ENCODE results near the gene MYO9A. TPM values are rescaled to one million over a fixed set of nuclear protein-coding genes. Genes with fewer than 3 reads are reported as not detected.

MYO9A gene
- total RNA-seq, 1 donor from 2014 or later, result 16.6 TPM

DNA sequence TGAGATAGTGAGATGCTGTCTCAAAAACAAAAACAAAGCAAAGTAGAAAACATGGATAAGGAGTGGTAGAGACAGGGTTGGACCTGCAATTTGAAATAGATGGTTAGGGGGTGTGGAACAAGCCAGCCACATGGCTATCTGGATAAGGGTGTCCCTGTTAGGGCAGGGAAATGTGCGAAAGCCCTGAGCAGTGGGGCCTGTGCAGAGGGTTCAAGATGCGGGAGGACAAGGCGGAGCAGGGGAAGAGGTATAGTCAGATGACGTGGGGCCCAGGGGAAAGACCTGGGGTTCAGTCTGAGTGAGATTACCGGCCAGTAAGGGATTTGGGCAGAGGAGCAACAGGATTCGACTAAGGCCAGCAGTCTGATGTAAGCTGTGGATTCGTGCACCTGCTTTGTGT is 326.0 kb downstream of the MYO9A start:
- intact Hi-C loops (cut with micrococcal nuclease), result no loop called here

GRCh38 chr15:71790081-71790480 is 327.9 kb downstream of the MYO9A start:
- intact Hi-C loops (cut with micrococcal nuclease), result no loop called here

DNA sequence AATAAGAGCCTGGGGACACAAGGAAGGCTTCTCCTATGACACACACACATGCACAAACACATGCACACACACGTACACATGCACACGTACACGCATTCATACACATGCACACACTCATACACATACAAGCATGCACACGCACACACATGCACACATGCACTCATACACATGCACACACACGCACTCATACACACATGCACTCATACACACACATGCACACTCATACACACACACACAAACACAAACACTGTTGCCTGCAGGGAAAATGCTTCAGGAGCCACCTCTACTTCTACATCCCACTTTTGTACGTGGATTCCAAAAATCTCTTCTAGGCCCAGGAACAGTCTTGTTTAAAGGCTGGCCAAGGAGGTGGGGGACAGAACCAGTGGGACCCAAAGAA is 328.3 kb downstream of the MYO9A start:
- intact Hi-C loops (cut with micrococcal nuclease), result no loop called here

DNA sequence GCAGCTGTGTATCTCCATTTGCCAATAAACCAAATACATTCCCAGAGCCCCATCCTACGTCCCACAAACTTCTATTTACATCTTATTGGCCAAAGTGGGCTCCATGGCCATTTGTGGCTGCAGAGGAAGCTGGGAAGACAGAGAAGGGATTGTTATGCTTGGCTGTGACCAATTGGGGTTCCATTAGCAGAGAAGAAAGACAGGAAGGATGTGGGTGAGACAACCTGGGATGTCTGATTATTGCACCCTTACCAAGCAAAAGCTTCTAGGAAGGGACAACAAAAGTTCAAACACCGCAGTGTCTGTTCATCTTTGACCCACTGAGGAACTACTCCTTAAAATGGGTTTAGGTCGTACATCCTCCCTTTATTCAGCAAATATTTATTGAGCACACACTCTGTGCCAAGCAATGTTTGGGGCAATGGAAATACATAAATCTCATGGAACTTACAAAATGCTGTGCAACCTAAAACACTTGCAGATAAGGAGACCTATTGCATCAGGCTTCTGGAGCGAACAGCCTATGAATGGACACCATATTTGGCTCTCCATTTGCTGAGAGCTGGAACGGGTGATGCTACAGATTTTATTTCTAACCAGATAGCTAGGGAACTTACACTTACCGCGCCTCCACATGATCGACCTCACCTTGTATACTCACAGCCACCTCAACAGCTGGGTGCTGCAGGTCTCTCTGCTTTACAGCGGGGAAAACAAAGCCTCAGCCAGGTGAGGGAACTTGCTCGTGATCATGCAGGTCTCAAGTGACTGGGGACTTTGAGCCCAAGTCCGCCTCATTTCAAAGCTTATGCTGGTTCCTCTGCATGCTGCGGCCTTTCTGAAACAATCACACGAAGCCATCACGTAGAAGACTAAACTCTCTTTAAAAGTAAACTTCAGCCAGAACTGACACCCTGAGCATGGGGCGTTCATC is 329.0 kb downstream of the MYO9A start:
- intact Hi-C loops (cut with micrococcal nuclease), result no loop called here

DNA sequence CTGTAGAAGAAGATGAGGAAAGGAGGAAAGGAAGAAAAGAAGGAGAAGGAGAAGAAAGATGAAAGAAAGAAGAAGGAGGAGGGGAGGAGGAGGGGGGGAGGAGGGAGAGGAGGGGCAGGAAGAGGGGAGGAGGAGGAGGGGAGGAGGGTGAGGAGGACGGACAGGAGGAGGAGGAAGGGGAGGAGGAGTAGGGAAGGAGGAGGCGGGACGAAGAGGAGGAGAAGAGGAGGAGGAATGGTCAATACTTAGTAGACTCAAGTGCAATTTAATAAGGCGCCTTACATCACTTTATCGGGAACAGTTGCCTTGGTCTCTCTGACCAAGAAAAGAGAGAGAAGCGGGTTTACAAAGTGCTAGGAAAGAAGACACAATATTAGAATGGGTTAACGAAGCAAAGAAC is 331.3 kb downstream of the MYO9A start:
- intact Hi-C loops (cut with micrococcal nuclease), result no loop called here

- intact Hi-C loops (cut with micrococcal nuclease), result no loop called here
These were observed 332.0 kb downstream of the MYO9A start for GRCh38 chr15:71785996-71786395.

- intact Hi-C loops (cut with micrococcal nuclease), result no loop called here
These were observed 333.2 kb downstream of the MYO9A start for GRCh38 chr15:71784719-71785118.

DNA sequence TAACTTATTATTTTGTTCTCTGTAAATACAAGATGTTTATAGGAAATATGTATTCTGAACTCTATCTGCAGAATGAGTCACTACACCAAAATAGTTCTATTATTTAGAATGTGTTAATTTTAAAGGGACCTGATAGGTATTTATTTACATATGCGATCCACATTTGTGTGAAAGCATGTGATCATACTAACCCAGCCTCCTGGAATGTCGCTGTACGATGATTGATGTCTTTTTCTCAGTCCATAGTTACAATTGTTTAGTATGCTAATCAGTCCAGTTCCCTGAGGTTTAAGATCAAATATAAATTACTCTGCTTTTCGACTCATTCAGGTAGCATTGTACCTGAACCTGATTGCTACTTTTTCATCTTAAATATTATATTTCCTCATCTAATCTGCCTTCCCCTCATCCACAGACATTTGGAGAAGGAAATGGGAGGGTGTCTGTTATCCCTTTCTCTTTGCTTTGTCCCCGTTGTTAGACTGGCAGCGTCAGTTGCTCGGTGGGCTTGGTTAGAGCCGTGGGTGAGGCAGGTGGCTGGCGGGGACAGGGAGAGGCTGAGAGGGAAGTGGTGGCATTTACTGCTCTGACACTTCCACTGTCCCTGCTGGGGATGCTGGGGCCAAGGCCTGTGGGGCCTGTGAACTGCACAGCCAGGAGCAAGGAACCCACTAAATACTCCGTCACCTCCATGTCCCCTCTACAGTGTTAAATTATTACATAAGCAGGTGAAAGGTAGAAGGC is 335.4 kb downstream of the MYO9A start:
- intact Hi-C loops (cut with micrococcal nuclease), result no loop called here

DNA sequence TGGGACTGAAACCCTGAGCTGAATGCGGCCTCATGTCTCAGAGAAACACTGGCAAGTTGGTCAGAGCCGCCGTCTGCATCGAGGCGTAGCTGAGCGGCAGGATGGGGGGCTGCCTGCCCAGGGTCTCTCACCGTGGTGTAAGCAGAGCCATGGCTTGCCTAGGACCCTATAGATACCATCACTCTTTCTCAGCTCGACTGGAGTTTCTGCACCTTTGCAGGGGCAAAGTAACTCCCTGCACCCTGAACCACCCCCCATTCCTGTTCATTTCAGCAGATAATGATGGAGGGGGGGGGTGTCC is 336.0 kb downstream of the MYO9A start:
- intact Hi-C loops (cut with micrococcal nuclease), result no loop called here

DNA sequence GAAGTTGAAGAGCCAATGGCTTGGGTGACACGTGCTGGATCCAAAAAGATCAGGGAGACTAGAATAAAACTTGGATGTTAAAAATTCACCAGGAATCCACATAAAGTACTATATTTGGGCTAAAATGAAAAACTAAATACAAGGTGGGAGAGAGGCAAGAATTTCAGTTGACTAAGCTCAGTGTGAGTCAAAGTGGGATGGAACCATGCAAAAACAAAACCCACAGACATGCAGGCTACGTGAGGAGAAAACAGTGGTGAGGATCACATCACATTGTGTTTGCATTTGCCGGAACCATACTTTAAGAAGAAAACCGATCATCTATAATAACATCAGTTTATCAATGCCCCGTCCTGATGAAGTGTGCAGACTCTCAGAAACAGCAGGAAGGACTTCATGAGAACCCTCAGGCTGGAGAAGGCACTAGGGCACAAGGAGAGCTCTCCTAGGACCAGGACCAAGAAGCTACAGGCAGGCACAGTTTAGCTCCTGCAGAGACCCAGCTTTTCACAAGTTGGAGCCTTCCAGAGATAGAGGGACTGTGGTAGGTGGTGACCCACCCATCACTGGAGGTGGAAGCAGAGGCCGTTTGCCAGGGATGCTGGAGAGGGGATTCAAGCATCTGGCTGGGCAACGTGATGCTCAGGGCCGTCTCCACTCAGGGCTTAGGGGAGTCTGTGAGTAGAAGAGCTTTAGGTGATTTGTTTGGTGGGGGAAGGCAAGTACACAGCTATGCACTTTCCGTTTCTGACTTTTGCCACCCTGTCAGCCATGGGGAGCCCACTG is 336.6 kb downstream of the MYO9A start:
- intact Hi-C loops (cut with micrococcal nuclease), result no loop called here

GRCh38 chr15:71780115-71780976 is 337.6 kb downstream of the MYO9A start:
- intact Hi-C loops (cut with micrococcal nuclease), result loop anchor here (1.0 kb wide), 1 partner anchor 376 kb away; no protein-coding TSS in a partner anchor

DNA sequence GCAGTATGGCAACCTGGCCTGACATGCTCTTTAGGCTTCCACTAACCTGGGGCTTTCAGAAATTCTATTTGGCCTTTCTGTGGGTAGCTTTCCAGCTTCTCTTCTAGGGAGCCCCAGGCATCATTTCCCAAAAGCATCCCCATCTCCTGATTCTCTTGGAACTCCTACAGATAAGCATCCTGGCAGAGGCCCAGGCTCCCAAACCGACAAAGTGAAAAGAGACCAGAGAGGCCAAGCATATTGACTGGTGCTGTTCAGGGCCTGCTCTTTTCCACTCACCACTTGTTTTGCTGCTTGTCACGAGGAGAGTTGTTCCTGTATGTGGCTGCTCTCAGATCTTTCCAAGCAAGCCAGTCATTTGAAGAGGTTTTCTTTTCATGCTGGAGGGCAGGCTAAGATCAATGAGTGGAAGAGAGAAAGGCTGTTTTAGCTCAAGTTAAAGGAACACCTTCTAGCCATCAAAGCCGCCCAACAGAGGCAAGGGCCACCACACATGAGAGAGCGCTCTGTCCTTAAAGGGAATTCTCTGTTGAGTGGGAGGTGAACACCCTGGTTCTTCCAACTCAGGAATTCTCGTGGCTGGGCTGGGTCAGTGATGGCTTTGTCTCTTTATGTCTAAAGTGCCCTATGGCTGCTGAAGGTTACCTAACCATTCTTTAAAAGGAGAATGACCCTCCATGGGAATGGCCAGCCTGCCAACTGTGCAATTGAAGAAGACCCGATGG is 338.7 kb downstream of the MYO9A start:
- intact Hi-C loops (cut with micrococcal nuclease), result no loop called here

- intact Hi-C loops (cut with micrococcal nuclease), result no loop called here
These were observed 340.6 kb downstream of the MYO9A start for GRCh38 chr15:71777216-71777943.

GRCh38 chr15:71776304-71776703 is 341.6 kb downstream of the MYO9A start:
- intact Hi-C loops (cut with micrococcal nuclease), result no loop called here

- intact Hi-C loops (cut with micrococcal nuclease), result no loop called here
These were observed 342.1 kb downstream of the MYO9A start for GRCh38 chr15:71775856-71776255.

- intact Hi-C loops (cut with micrococcal nuclease), result no loop called here
These were observed 344.6 kb downstream of the MYO9A start for GRCh38 chr15:71773206-71773859.
